COLO668 (cell line): ENCODE measurements around the gene MUSK.
A peak's percentile ranks its signal among the peaks of the same experiment; 100 is the strongest.

ENCODE experiments used
- DNase-seq: peaks from one replicate; lab custom pipeline; 2025; ENCODE audit not compliant: unreplicated experiment; lab: John Stamatoyannopoulos, UW

MUSK gene

DNA sequence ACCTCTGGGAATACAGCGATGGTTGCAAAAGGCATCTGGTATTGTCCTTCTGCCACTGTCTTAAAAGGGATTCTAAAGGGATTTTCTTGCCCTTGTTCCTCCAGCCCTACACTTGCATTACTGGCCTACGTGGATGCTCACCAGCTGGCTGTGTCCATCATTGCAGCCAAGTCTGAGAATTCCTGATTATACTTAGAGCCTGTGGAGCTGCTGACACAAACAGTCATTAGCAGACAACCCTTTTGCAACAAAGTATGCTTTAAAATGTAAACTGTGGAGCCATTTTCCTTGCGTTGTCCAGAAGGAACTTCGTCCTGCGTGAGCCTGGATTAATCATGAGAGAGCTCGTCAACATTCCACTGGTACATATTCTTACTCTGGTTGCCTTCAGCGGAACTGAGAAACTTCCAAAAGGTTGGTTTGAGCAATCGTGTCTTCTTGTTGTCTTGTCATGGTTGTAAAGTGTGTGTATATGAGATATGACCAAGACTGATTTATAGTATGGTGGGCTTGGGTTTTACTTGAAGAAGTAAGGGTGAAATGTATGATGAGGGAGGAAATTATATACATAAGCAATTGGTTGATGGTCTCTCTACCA lies at the start of gene MUSK:
Gene MUSK (plus strand): TSS at position 222 of the 598 bp plus-strand sequence. CDS start 114 bp downstream, at position 336.
- no peak for DNase-seq

DNA sequence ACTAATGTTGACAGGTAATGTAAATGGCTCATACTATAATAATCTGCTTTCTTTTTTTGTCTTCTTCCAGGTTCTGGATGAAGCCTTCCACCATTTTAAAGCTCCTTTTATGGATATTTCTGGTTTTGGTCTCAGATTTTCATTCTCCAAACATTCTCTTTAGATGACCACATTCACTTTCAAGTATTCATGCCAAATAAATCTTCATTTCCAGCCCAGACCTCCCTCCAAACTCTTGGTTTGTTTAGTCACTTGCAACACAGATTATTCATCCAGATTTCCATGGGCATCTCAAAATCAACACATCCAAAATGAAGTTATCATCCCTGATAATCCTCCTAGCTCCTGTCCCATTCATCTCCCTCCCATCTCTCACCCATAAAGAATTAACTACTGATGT lies 48.8 kb upstream of the MUSK start:
- no peak for DNase-seq

DNA sequence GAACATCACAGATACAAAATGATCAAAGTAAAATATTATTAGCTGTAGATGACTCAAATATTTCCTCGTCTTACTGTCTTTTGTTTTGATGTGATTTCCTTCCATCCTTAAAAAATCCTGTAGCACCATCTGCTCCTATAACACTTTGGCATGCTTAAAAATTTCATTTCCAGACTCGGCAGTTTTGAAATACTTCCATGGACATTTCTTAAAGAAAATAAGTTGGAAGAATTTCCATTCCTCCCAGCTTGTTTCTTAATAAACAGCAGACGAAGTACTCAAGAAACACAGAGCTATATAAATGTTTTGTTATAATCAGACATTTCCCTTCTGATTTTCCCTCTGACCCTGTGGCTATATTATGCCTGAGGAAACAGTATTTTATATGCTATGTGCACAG lies 47.9 kb upstream of the MUSK start:
- DNase-seq, result no peak

DNA sequence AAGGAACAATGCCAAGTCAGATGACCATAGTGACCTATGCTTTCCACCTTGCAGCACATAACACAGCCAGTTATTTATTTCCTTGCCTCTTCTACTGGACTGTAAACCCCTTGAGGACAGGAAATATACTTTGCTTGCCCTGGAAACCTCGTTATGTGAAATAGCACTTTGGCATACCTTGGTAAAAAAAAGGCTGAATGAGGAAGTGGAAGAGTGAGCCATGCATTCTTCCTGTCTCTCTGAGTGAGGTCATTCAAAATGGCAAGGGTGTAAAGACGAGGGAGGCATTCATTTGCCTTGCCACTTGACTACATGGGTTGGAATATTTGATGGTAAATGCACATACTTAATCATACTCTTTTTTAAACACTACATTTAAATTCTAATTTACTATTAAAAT lies 46.2 kb upstream of the MUSK start:
- no peak for DNase-seq

DNA sequence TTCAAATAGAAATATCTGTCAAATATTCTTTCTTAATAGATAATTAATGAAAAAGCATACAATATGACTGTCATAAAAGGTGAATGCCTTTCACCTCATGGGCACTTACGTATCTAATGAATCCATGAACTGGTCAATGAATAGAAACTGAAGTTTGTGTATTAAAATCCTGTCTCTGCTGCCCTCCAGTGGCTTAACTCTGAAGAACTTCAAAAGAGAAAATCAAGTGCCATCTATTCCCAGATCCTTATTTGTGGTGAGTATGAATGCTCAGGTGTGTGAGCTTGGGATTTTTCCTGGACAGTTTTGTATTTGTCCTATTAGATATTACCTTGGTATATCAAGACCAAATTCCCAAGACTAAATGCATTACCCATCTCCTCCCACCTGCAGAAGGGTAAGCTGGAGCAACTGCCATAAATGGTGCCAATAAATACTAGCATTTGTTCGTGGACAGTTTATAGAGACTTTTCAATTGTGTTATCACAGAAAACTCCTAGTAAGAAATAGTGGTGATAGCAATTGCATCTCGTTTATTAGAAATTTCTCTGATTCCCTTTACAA lies 45.0 kb upstream of the MUSK start:
- DNase-seq, result peak; percentile 55

DNA sequence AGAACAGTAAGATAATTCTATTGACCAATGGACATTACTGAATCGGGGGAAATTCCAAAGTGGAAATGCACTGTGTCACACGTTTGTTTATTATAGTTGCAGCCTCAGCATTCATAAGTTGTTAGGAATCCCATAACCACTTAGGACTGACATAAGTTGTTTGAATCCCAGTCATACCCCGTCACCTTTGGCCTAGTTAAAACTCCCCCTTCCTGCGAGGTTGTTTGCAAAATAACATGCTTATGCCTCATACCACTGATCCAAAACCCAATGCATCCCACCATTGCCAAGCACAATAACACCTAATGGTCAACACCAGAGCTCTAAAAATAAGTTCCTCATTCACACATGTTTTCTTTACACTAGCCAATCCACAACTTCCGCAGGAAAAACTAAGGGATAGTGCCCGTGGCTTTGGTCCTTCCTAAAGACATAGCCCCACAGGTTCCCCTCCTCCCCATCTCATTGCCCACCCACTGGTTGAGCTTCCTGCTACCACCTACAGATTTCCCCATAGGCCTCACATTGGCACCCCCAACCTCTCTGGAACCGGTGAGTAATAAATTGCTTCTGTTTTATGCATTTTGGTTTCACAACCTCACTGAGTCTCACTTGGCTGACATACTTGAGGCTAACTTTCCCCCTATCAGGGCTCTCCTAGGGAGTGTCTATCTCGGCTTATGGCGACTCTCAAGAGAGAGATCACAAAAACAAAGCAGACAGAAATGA lies 42.3 kb upstream of the MUSK start:
- DNase-seq, result no peak

DNA sequence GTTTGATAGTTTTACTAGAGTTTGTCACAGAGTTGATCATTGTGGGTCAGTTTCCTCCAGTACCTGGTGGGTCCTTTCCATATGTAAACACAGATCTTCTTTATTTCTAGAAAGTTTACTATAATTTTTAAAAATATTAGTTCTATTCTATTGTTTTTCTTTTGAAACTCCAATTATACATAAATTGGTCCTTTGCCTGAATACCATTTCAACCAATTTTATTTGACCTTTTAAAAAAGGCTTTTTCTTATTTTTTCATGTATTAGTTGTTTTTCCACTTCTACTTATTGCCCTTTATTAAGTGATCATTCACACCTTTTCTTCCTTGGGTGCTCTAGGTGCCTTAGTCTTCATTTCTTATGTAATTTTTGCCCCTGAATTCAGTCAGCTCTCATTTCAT lies 33.0 kb upstream of the MUSK start:
- no peak for DNase-seq

DNA sequence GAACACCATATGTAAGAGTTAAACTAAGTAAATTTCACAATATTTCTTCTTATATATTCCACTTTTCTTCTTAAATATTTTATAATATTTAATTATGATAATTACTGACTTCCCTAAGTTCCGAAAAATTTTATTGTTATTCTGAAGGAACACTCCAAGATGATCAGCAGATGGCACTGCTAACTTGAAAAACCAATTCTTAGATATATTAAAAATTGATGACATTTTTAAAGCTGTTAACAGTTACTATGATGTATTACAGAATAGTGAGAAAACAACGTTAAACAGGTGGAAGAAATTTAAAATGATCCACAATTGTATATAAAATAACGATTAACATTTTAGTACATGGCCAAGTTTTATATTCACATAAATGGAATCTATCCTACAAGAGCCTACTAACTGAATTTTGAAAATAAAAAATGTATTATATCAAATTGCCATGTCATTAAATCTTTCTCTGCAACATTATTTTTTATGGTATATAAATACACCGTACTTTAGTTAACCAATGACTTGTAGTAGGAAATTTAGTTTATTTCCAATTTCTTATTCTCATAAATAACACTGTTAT lies 30.1 kb upstream of the MUSK start:
- DNase-seq, result no peak

DNA sequence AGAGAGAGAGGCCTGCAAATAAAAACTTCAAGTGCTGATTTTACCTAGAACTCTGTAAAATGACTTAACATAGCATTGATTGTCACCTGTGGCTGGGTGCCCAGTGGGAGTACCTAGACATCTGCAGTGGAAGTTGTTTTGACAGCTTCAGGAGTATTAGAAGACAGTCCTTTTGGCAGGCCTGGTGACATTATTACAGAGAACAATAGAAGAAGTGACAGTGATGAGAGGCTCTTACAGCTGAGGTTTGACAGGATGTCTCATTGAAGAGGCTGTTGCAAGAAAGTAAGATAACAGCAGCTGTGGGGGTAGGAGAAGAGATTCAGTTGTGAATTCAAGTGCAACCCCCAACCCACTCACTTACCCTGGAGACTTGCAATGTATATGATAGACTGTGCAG lies 27.9 kb upstream of the MUSK start:
- DNase-seq, result no peak

DNA sequence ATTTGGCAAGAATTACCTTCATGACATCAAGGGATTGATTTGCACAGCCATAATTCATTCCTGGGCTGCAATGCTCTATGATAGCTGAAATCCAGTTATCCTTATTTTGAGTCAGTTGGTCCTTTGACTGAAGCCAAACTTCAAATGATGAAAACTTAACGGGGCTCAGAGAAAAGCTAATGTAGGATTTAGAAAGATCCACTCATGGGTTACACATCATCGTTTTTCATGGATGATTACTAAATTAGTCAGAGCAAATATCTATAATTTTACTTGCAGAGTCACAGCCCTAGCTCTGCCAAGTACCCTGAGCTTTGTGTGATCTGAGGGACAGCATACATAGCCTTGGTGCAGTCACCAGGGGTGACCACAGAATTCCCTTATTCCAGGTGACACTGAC lies 27.3 kb upstream of the MUSK start:
- DNase-seq, result no peak

DNA sequence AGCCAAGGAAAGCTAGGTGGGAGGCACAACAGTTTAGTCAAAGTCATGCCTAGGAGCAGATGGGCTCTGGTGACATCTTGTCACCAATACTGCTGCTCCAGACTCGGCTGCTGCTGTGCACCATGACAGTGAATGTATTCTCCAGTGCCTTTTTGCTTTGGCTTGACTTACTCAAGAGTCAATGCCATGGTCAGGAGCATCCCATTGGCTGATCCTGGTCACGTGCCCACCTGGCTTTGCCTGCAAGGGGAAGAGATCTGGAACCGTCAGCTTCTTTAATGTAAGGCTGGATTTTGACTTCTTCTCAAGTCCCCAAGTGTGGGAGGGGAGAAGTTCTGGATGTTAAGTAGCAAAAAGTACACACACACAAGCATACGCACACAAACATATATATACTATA lies 19.9 kb upstream of the MUSK start:
- DNase-seq, result no peak

DNA sequence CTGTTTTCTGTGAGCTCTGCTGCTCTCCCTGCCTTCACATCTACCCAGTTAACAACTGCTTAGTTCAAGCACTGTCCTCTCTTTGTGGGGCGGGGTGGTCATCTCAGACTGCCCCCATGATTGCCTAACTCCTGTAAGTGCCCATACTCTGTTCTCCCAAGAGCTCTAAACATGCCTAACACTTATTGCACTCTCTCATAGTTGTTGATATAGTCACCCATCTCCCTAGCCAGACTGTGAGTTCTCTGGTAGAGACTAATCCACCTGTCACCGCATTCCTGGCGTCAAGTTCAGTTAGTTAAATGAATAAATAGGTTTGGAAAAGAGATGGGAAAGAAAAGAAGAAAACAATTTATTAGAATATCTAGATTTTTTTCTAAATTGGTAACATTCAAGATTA lies 18.3 kb upstream of the MUSK start:
- no peak for DNase-seq

DNA sequence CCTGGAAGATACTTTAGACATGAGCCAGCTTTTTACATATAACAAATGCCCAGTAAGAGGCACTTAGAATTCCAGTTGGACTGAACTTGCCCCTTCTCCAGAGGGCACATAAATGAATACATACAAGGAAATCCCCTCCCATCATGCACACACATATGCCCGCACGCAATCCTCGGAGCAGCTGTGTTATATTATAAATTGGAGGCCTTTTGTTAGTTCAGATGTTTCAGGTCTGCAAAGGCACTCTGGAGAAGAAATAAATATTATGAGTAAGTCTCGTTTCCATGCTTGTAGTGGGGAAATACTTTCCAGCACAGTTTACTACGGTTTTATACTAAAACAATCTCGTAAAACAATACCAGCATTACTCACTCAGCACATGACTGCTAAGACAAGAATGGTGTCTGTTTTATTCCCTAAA lies 17.6 kb upstream of the MUSK start:
- no peak for DNase-seq

DNA sequence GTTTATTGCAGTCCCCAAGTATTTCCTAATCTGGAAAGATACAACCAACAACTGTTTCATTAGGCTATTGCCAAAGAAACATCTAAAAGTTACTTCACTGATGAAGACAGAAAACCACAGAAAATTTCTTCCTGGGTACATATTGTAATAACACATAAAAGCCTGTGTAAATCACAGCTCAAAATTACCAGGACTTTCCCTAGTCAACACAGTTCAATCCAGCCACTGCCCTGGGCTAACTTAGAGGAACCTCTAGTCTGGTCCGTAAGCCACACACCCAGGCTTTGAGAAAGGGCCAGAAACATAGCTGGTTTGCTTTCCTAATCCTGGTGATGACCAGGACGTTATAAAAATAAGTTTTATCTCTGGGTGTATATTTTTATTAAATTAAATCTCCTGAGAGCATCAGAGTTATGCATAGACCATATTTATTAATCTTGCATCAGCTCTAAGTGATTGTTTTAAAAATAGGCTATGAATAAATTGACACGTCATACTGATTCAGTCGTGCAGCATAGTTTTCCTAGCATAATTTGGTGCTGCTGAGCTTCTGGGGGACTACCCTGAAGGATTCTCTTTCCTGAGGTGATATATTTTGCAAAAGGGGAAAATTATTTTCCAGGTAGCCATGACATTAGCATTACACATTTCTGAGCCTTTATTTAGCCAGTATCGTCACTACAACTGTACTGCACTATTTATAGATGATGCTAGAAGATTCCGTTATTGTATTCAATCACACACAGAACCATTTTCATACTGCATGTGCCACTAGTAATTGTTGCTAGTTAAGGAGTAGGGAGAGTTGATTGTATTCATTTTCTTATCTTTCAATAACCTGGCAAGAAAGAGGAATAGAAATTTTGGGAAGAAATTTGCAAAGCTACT lies 12.6 kb upstream of the MUSK start:
- no peak for DNase-seq

DNA sequence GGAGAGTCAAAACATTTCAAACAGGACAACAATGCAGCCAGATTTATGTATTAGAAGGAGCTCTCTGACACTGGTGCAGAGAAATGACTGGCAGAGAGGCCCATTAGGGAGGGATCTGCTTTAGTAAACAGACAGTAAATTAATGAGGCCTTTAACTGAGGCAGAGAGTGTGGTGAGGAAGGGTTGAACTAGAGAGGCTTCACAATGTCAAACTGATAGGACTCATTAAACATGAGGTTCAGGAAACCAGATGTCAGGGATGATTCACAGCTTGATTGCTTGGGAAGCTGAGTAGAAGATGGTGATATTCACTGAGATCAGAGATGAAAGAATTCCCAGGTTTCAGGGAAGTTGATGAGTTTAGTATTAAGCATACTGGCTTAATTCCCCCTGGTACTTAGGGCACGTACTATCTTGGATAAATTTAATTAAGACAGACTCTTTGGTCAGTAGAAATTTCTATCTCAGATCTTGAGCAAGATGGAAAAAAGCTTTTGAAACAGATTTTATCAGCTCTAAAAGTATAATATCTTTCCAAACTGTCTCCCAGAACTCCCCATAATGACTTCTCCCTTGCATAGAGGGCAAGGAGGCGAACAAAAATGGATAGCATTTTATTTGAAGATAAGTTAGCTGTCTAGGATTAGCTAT lies 8.6 kb upstream of the MUSK start:
- DNase-seq, result no peak

DNA sequence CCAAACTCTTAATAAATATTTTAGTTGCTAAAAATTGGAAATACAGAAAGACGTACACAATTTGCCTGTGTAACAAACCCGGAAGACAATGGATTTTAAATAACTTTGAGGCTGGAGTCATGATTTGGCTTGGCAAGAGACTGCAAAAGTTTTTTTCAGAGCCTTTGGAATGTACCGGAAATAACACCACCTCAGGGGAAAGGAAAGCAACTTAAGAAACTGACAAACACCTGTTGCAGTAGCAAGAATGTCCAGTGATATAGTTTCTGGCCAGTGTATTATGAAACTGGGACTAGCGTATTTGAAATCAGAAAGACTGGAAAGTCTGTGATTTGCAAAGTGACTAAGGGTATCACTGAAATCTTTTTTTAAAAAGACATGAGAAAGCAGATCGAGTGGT lies 842 bp downstream of the MUSK start:
- DNase-seq, result no peak

DNA sequence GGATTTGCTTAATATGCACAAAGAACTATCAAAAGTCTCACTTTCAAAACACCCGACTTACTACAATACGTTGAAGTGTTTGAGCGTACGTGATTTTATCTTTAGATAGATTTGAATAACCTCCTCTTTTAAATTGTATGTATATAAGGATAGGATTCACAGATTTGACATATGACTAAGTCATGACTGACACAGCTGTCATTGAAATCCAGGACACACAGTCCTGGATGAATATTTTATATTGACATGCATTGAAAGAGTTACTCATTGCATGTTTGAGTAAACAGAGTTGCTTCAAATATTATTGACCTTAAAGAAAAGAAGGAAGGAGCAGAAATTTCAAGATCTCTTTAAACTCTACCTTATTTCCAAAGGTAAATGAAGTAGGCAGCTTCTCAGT lies 3.3 kb downstream of the MUSK start:
- DNase-seq, result no peak

DNA sequence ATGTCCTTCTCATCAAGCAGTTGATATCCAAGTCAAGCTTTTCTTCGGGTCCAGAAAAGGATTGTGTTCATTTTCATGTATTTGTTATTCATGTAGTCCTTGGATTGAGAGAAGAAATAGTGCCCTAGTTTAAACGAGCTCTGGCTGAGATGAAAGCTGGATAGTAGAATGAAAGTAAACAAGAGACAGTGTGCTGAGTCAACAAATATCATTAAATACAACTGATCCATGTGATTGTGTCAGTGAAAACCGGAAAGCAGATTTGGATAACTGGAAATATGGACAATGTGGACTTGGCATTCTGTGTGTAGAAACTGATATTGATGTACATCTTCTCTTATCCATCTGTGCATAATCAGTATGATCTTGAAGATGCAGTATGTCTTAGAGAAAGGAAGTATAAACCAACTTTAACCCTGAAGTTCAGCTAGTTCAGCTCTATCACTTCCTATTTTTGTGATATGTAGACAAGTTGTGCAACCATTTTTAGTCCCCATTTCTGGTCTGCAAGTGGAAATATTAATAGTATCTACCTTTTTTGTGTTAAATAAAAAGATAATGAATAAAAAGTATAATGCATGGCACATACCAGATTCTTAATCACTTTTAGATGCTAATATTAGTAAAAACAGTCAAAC lies 4.4 kb downstream of the MUSK start:
- DNase-seq, result no peak

DNA sequence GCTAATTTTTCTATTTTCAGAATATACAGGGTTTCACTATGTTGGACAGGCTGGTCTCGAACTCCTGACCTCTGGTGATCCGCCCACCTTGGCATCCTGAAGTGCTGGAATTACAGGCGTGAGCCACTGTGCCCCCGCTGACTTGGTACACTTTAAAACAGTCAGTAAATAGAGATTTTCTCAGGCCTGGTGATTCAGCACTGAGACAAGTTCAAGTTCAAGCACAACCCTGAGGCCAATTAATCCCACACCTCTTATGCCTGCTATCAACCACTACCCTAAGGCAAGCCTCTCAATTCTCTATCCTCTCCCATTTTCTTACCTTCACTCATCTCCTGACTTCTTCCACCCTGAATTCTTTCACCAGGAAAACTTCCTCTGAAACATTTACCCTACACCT lies 18.9 kb downstream of the MUSK start:
- DNase-seq, result no peak

DNA sequence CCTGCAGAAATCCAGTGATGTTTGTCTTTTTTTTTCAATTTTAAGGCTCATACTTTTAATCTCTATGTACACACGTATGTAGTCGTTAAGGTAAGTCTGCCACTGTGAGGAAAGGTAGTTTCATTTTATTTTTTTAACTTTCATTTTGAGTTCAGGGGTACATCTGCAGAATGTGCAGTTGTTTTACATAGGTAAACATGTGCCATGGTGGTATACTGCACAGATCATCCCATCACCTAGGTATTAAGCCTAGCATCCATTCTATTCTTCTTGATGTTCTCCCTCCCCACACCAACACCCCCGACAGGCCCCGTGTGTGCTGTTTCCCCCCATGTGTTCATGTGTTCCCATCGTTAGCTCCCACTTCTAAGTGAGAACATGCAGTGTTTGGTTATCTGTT lies 19.7 kb downstream of the MUSK start:
- DNase-seq, result no peak
